ENCODE results near the gene ZMYND8.
"Not testable (repeated sequence)": the region's sequence is repeated elsewhere in the genome, so short reads cannot be mapped to it uniquely, and the experiment has no call there.

ZMYND8 gene

DNA sequence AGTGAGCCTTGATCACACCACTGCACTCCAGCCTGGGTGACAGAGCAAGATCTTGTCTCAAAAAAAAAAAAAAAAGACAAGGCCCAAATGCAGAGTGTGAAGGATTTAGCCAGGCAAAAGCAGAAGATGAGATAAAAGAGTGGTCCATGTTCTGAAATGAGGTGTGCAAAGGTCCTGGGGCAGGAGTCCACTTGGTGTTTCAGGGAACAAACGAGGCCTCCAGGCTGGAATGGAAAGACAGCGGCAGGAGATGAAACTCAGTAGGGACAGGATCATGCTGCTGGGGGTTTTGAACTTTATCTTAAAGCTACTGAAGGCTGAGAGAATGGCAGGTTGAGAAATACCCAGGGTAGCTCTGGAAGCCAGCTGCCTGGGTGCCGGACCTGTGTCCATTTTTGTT is 178.2 kb downstream of the ZMYND8 start:
- no peak for DNase-seq (ENCODE audit: low read depth)
- TF ChIP-seq, protein P1, sequence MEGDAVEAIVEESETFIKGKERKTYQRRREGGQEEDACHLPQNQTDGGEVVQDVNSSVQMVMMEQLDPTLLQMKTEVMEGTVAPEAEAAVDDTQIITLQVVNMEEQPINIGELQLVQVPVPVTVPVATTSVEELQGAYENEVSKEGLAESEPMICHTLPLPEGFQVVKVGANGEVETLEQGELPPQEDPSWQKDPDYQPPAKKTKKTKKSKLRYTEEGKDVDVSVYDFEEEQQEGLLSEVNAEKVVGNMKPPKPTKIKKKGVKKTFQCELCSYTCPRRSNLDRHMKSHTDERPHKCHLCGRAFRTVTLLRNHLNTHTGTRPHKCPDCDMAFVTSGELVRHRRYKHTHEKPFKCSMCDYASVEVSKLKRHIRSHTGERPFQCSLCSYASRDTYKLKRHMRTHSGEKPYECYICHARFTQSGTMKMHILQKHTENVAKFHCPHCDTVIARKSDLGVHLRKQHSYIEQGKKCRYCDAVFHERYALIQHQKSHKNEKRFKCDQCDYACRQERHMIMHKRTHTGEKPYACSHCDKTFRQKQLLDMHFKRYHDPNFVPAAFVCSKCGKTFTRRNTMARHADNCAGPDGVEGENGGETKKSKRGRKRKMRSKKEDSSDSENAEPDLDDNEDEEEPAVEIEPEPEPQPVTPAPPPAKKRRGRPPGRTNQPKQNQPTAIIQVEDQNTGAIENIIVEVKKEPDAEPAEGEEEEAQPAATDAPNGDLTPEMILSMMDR (IDR thresholded peaks at IDR 0.05; ENCODE audit: low read length, missing control alignments) = no peak
- H3K4me3 ChIP-seq (replicated peaks; ENCODE audit: low read depth, low read length) = no peak overlapping the region

DNA sequence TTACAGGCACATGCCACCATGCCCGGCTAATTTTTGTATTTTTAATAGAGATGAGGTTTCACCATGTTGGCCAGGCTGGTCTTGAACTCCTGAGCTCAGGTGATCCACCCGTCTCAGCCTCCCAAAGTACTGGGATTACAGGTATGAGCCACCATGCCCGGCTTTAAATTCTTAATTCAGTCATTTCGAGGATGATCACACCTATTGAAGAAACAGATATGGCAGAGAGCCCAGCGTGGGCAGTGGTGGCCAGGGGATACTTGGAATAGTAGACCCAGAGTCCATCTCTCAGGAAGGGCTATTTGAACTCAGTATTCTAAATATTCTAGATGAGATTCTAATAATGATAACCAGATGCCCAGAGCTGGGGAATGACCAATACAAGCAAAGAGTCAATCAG is 180.3 kb downstream of the ZMYND8 start:
- not testable (repeated sequence) for H3K4me3 ChIP-seq (replicated peaks; ENCODE audit: low read depth, low read length); DNase-seq (ENCODE audit: low read depth)

DNA sequence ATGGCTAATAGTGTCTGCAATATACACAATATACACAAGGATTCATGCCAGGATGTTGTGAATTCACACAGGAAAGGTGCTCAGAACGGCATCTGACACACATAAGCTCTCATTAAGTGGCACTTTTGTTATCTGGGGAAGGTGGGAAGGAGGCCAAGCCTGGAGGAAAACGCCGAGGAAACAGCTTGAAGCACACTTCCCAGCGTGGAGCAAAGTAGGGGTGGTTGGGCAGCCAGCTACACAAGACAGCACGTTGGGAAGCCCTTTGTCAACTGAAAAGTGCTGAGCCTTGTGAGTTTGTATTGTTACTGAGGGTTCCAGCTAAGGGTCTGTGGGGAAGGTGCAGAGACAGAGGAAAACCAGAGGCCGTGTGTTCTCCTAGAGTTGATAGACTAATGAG is 181.0 kb downstream of the ZMYND8 start:
- no peak overlapping the region for H3K4me3 ChIP-seq (replicated peaks; ENCODE audit: low read depth, low read length)
- DNase-seq (ENCODE audit: low read depth) = no peak
- TF ChIP-seq, protein P1 (IDR thresholded peaks at IDR 0.05; ENCODE audit: low read length, missing control alignments) = no peak

DNA sequence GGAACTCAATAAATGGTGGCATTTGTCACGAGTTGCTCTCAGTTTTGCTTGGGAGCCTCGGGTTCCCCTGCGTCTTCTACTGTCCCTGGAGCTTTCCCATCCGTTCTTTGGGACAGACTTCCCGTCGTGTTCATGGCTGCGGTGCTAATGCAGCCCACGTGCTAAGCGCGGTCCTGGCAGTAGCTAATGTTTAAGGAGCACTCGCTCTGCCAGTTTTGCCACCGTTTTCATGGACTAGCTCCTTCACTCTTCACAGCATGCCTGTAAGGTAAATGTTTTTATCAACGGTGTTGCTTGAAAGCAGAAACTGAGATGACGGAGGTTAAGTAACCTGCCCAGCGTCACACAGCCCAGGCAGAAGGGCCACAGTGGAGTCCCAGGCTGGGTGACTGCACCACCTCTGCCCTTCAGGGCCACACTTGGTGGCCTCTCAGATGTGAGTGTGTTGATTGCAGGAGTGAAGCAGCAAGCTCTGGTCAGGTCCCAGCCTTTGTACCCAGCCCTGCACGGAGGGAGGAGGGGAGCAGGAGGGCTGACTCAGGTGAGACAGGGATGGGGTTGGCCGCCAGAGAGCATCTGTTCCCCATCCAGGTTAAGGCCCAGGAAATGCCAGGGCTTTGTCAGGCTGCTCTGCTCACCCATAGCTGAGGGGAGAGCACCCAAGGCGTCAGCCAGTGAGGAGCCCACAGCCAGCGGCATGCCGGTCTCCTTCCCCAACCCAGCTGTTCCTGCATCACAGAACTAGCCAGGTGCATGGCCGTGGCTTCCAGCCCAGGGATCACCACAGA is 181.8 kb downstream of the ZMYND8 start:
- no peak overlapping the region for H3K4me3 ChIP-seq (replicated peaks; ENCODE audit: low read depth, low read length)
- TF ChIP-seq, protein P1 (IDR thresholded peaks at IDR 0.05; ENCODE audit: low read length, missing control alignments) = no peak
- no peak for DNase-seq (ENCODE audit: low read depth)

DNA sequence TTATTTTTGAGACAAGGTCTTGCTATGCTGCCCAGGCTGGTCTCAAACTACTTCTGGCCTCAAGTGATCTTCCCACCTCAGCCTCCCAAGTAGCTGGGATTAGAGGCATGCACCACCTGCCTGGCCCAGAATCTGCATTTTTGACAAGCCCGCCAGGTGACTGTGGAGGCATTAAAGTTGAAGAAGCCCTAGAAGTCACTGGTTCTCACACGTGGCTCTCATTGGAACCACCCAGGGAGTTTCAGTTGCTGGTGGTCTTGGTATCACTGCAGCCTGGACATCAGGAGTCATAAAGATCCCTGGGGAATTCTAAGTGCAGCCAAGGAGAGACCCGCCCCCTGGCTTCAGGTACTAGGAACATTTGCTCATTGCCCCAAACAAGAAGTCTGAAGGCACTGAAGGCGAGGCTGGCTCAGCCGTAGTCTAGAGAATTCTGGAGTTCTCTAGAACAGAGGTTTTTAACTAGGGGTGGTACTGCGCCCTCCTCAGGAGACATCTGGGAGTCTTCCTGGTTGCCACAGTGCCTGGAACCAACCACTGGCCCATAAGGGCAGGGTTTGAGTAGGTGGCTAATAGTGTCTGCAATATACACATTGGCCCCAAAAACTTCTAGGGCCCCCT is 182.8 kb downstream of the ZMYND8 start:
- DNase-seq (ENCODE audit: low read depth) = no peak
- TF ChIP-seq, protein P1 (IDR thresholded peaks at IDR 0.05; ENCODE audit: low read length, missing control alignments) = peak; percentile 2
- H3K4me3 ChIP-seq (replicated peaks; ENCODE audit: low read depth, low read length) = no peak overlapping the region

DNA sequence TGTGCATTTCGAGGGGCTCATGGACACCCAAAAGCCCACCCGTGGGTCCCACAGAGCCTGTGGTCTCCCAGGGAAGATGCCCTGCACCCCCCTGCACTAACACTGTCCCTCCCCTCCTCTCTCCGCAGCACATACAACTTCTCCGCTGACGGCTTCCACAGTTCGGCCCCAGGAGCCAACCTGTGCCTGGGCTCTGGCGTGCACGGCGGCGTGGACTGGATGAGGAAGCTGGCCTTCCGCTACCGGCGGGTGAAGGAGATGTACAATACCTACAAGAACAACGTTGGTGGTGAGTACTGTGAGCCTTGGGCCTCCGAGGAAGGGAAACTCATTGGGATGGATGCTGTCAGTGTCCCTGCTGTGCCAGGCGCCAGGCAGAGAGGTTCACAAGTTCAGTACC is 183.9 kb downstream of the ZMYND8 start:
- no peak overlapping the region for H3K4me3 ChIP-seq (replicated peaks; ENCODE audit: low read depth, low read length)
- DNase-seq (ENCODE audit: low read depth) = no peak
- TF ChIP-seq, protein P1 (IDR thresholded peaks at IDR 0.05; ENCODE audit: low read length, missing control alignments) = no peak

DNA sequence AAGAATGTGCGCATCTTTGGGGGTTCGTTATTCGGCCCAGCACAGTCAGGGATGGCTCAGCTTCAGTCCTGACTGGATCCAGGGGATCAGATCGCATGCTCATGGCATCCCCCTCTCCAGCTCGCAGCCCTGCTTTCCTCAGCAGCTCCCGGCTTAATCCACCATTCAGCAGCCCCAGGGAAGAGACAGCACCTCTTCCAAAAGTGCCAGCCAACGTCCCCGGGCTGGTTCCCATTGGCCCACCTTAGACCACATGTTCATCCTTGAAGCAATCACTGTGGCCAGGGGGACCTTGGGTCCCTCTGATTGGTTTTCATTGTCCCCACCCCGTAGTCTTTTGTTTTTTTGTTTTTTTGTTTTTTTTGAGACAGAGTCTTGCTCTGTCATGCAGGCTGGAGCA is 188.7 kb downstream of the ZMYND8 start:
- no peak for DNase-seq (ENCODE audit: low read depth)
- TF ChIP-seq, protein P1 (IDR thresholded peaks at IDR 0.05; ENCODE audit: low read length, missing control alignments) = no peak
- no peak overlapping the region for H3K4me3 ChIP-seq (replicated peaks; ENCODE audit: low read depth, low read length)
